LNCaP clone FGC (cell line): ENCODE results near the gene FAM162A.

ENCODE experiments used
- DNase-seq: peaks from one replicate; pipeline ENCODE4 v3.0.0-alpha.2; 2011; ENCODE audit warnings: low read depth
- H3K4me3 ChIP-seq: 2 replicates; pipeline ENCODE4 v1.5.1; 2011; ENCODE audit warnings: mild to moderate bottlenecking, low read depth, low read length, control low read depth
- TF ChIP-seq, protein P1 (sequence below): IDR thresholded peaks from 2 replicates; pipeline ENCODE4 v1.5.1; 2012; ENCODE audit warnings: mild to moderate bottlenecking; ENCODE audit not compliant: control insufficient read depth, insufficient read depth; ENCODE audit errors: extremely low read depth

Gene FAM162A

DNA sequence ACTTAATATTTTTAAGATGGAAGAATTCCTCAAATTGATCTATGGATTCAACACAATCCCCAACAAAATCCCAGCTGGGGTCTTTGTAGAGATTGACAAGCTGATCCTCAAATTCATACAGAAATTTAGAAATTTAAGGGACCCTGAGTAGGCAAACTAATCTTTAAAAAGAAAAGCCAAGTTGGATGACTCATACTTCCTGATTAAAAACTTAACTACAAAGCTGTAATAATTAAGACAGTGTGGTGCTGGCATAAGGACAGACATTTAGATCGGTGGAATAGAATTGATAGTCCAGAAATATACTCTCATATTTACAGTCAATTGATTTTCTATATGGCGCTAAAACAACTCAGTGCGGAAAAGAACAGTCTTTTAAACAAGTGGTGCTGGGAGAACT, 11.6 kb downstream of the FAM162A start:
- TF ChIP-seq, protein P1, sequence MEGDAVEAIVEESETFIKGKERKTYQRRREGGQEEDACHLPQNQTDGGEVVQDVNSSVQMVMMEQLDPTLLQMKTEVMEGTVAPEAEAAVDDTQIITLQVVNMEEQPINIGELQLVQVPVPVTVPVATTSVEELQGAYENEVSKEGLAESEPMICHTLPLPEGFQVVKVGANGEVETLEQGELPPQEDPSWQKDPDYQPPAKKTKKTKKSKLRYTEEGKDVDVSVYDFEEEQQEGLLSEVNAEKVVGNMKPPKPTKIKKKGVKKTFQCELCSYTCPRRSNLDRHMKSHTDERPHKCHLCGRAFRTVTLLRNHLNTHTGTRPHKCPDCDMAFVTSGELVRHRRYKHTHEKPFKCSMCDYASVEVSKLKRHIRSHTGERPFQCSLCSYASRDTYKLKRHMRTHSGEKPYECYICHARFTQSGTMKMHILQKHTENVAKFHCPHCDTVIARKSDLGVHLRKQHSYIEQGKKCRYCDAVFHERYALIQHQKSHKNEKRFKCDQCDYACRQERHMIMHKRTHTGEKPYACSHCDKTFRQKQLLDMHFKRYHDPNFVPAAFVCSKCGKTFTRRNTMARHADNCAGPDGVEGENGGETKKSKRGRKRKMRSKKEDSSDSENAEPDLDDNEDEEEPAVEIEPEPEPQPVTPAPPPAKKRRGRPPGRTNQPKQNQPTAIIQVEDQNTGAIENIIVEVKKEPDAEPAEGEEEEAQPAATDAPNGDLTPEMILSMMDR = no peak

DNA sequence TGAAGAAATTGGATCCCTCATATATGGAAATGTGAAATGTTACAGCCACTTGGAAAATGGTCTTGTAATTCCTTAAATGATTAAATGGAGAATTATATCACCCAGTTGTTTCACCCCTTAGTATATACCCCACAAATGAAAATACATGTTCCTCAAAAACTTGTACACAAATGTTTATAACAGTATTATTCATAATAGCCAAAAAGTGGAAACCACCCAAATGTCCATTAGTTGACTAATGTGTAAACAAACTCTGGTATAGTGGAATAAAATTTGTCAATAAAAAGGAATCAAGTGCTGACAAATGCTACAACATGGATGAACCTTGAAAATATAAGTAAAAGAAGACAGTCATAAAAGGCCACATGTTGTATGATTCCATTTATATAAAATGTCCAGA, 12.5 kb downstream of the FAM162A start:
- no peak overlapping the region for H3K4me3 ChIP-seq
- DNase-seq = no peak
- TF ChIP-seq, protein P1 = no peak

More for the DNA sequence above, 11.6 kb downstream of the FAM162A start:
- H3K4me3 ChIP-seq = no peak overlapping the region
- no peak for DNase-seq

DNA sequence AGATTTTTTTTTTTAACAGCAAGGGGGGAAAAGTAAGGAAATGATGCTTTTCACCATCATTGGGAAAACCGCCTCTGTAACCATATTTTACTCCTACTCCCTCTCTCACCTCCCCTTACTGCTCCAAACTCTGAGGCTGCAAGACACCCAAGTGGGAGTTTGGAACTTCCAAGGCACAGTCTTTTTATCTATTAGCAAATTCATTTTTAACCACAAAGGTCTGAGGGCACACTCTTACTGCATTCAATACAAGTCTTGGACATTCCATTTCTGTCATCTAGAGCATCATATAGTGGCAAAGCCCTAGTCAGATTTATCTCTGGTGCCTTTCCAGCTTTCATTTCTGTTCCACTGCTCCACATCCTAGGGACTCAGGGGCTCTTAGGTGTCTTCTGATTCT, 13.2 kb downstream of the FAM162A start:
- no peak for DNase-seq
- TF ChIP-seq, protein P1 = no peak
- no peak overlapping the region for H3K4me3 ChIP-seq

DNA sequence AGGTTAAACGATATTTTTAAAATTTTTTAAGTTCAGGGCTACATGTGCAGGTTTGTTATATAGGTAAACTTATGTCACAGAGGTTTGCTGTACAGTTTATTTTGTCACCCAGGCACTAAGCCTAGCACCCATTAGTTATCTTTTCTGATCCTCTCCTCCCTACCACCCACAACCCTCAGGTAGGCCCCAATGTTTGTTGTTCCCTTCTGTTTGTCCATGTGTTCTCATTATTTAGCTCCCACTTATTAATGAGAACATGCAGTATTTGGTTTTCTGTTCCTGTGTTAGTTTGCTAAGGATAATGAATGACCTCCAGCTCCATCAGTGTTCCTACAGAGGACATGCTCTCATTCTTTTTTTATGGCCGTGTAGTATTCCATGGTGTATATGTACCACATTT, 14.9 kb downstream of the FAM162A start:
- DNase-seq = peak; percentile 84
- TF ChIP-seq, protein P1 = no peak
- H3K4me3 ChIP-seq = no peak overlapping the region

DNA sequence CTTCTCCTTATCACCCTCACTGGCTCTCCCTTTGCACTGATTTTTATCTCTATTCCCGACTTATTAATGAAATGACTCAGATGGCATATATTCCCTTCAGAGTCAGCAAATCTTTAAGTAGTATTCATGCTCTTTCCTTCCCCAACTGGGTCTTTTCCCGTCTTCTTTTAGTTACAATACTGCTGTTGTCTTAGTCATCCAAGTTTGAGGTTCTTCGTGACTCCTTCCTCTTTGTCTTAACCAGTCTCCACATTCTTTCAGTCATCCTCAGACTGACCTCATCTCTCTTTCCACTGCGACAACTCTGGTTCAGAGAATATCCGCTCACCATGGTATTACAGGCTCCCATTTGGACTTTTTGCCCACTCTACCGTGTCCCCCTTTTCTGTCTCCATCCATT, 19.5 kb downstream of the FAM162A start:
- TF ChIP-seq, protein P1 = no peak
- no peak overlapping the region for H3K4me3 ChIP-seq
- no peak for DNase-seq

DNA sequence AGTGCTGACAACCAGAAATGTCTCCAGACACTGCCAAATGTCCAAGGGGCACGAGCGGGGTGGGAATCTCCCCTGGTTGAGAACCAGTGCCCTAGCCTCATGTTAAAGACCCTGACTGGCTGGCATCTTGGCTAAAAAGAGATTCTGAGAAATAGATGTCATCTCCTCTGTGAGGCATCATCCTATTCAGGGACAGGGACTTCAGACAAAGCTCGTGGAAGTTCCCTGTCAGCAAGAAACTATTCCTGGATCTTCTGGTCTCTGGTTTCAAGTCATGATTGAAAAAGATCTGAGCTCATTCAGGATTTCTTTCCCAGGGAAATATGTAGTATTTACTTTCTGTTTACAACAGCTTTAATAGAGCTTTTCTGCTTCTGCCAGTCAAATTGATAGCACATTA, 21.0 kb downstream of the FAM162A start:
- H3K4me3 ChIP-seq = no peak overlapping the region
- DNase-seq = no peak
- TF ChIP-seq, protein P1 = no peak

DNA sequence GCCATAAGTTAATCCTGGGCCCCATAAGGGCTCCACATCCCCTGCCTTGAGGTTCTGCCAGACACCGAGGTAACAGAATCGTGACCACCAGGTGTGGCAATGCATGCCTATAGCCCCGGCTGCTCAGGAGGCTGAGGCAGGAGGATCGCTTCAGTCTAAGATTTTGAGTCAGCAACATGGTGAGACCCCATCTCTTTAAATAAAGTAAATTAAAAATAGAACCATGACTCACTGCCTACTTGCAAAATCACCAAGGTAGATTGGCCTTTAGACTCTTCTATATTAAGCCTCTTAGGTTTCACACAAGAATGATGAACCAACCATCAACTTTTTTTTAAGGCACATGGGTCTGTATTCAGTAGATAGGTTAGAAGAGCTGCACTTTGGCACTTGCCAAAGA, 22.2 kb downstream of the FAM162A start:
- DNase-seq = no peak
- TF ChIP-seq, protein P1 = no peak

More for the DNA sequence above, 22.2 kb downstream of the FAM162A start:
- no peak overlapping the region for H3K4me3 ChIP-seq
